ENCODE data around the gene GDA. TPM values are rescaled to one million over a fixed set of nuclear protein-coding genes. Genes with fewer than 3 reads are reported as not detected.

The GDA gene
- total RNA-seq, 1 donor from 2014 or later: 0.30 TPM

GRCh38 chr9:72299017-72299603, 149.9 kb downstream of the GDA start:
- Histone ChIP-seq H3K9me3 (no peaks in the 10 kb centered on the region), H3K27me3 (ENCODE audit: low read depth) (no peaks in the 10 kb centered on the region), H3K4me3 (no peak overlapping the region), H3K27ac (no peak overlapping the region), H3K36me3 (no peaks in the 10 kb centered on the region), H3K4me1 (peaks cover 8% of the 10 kb centered on the region)
- no peak for TF ChIP-seq CTCF (IDR thresholded peaks at IDR 0.05)
- ATAC-seq (no peak), DNase-seq (no peak)
- intact Hi-C loops (cut with DNase I): loop anchor here (10.0 kb wide), 2 partner anchors 56 to 526 kb away; no protein-coding TSS in a partner anchor

GRCh38 chr9:72300873-72301272, 151.6 kb downstream of the GDA start:
- Histone ChIP-seq H3K27ac (no peak overlapping the region), H3K36me3 (no peaks in the 10 kb centered on the region), H3K9me3 (no peaks in the 10 kb centered on the region), H3K4me3 (no peak overlapping the region), H3K4me1 (peaks cover 26% of the 10 kb centered on the region), H3K27me3 (ENCODE audit: low read depth) (no peaks in the 10 kb centered on the region)
- TF ChIP-seq CTCF (IDR thresholded peaks at IDR 0.05): no peak
- DNase-seq: no peak
- no peak for ATAC-seq
- intact Hi-C loops (cut with DNase I): no loop called here

Other genes starting within 250 kb of the GDA start
- 12.8 TPM for gene ABHD17B, start 238.2 kb upstream of the GDA start, total RNA-seq
- gene C9orf85, start 237.8 kb upstream of the GDA start, total RNA-seq: 11.1 TPM
- not detected for gene C9orf57, start 88.8 kb upstream of the GDA start, total RNA-seq
- gene ZFAND5, start 215.8 kb downstream of the GDA start, total RNA-seq: 206 TPM

Data from lower lobe of right lung (tissue), 2 donors.